GM18873 (cell line): ENCODE results near the gene UPF1.
"Not testable (repeated sequence)": the region's sequence is repeated elsewhere in the genome, so short reads cannot be mapped to it uniquely, and the experiment has no call there.

Experiments
- ATAC-seq: cut with Tn5 transposase; IDR thresholded peaks from one replicate; pipeline ENCODE4 v1.9.1; 2021; ENCODE audit warnings: mild to moderate bottlenecking, moderate library complexity, moderate number of reproducible peaks; ENCODE audit not compliant: unreplicated experiment, low FRiP score

The UPF1 gene

GRCh38 chr19:18798384-18799352, 33.1 kb upstream of the UPF1 start:
- ATAC-seq = no peak

- ATAC-seq = no peak
Observed at GRCh38 chr19:18799389-18799970, 32.3 kb upstream of the UPF1 start.

- ATAC-seq = no peak
Observed at GRCh38 chr19:18800079-18800478, 31.7 kb upstream of the UPF1 start.

GRCh38 chr19:18800636-18801035, 31.1 kb upstream of the UPF1 start:
- no peak for ATAC-seq

GRCh38 chr19:18802354-18802753, 29.4 kb upstream of the UPF1 start:
- ATAC-seq = no peak

GRCh38 chr19:18803550-18804138, 28.1 kb upstream of the UPF1 start:
- ATAC-seq = no peak

- ATAC-seq = no peak
Observed at GRCh38 chr19:18804139-18804601, 27.6 kb upstream of the UPF1 start.

GRCh38 chr19:18804643-18805042, 27.1 kb upstream of the UPF1 start:
- ATAC-seq = no peak

GRCh38 chr19:18807861-18808331, 23.9 kb upstream of the UPF1 start:
- no peak for ATAC-seq

GRCh38 chr19:18809149-18809868, 22.4 kb upstream of the UPF1 start:
- no peak for ATAC-seq

GRCh38 chr19:18811638-18812037, 20.1 kb upstream of the UPF1 start:
- ATAC-seq = not testable (repeated sequence)

- no peak for ATAC-seq
Observed at GRCh38 chr19:18814063-18814462, 17.7 kb upstream of the UPF1 start.

GRCh38 chr19:18815673-18816072, 16.1 kb upstream of the UPF1 start:
- ATAC-seq = no peak

GRCh38 chr19:18816645-18817044, 15.1 kb upstream of the UPF1 start:
- ATAC-seq = not testable (repeated sequence)

GRCh38 chr19:18817574-18817973, 14.2 kb upstream of the UPF1 start:
- no peak for ATAC-seq

GRCh38 chr19:18828786-18829185, 3.0 kb upstream of the UPF1 start:
- no peak for ATAC-seq

GRCh38 chr19:18830488-18830887, 1.3 kb upstream of the UPF1 start:
- ATAC-seq = no peak

GRCh38 chr19:18832306-18833140, 764 bp downstream of the UPF1 start:
- ATAC-seq = no peak

GRCh38 chr19:18833141-18833476, 1.4 kb downstream of the UPF1 start:
- no peak for ATAC-seq
